SK-N-SH treated with all-trans-retinoic acid at 6 μM for 48 hours (cell line): ENCODE data around the gene AGPAT4.

Experiments
- CREB5 ChIP-seq: fragments of 250-450 bp; sonication (Bioruptor Pico); IDR thresholded peaks from 2 replicates; pipeline ENCODE4 v1.5.1; 2020; ENCODE audit warnings: low read depth, mild to moderate bottlenecking, moderate library complexity
- CSRNP3 ChIP-seq: fragments of 250-450 bp; sonication (Bioruptor Pico); IDR thresholded peaks from 2 replicates; pipeline ENCODE4 v1.5.1; 2021; ENCODE audit warnings: mild to moderate bottlenecking, moderate library complexity
- GLIS3 ChIP-seq: fragments of 250-450 bp; sonication (Bioruptor Pico); IDR thresholded peaks from 2 replicates; pipeline ENCODE4 v1.5.0; 2020; ENCODE audit warnings: mild to moderate bottlenecking, moderate library complexity
- ISL1 ChIP-seq: fragments of 250-450 bp; sonication (Bioruptor Pico); IDR thresholded peaks from 2 replicates; pipeline ENCODE4 v2.1.2; 2022; ENCODE audit warnings: mild to moderate bottlenecking, moderate library complexity
- PATZ1 ChIP-seq: fragments of 250-450 bp; sonication (Bioruptor Pico); IDR thresholded peaks from 2 replicates; pipeline ENCODE4 v1.8.0; 2020; ENCODE audit warnings: mild to moderate bottlenecking, moderate library complexity, borderline replicate concordance
- POU6F1 ChIP-seq: fragments of 250-450 bp; sonication (Bioruptor Pico); IDR thresholded peaks from 2 replicates; pipeline ENCODE4 v1.8.0; 2021; ENCODE audit warnings: low read depth, mild to moderate bottlenecking, moderate library complexity, borderline replicate concordance
- PPARA ChIP-seq: fragments of 250-450 bp; sonication (Bioruptor Pico); IDR thresholded peaks from 2 replicates; pipeline ENCODE4 v1.5.0; 2020; ENCODE audit warnings: mild to moderate bottlenecking, borderline replicate concordance
- TSHZ2 ChIP-seq: fragments of 250-450 bp; sonication (Bioruptor Pico); IDR thresholded peaks from 2 replicates; pipeline ENCODE4 v1.5.0; 2020; ENCODE audit warnings: mild to moderate bottlenecking, moderate library complexity
- ZFP30 ChIP-seq: fragments of 450-650 bp; formaldehyde crosslinking; IDR thresholded peaks from 2 replicates; pipeline ENCODE4 v1.5.0; 2022; ENCODE audit warnings: mild to moderate bottlenecking, moderate library complexity
- ZNF70 ChIP-seq: fragments of 450-650 bp; formaldehyde crosslinking; IDR thresholded peaks from 2 replicates; pipeline ENCODE4 v1.5.0; 2020; ENCODE audit warnings: mild to moderate bottlenecking, moderate library complexity
- ZNF8 ChIP-seq: fragments of 450-650 bp; formaldehyde crosslinking; IDR thresholded peaks from 2 replicates; pipeline ENCODE4 v1.5.0; 2020; ENCODE audit warnings: mild to moderate bottlenecking, moderate library complexity

- no peak for TF ChIP-seq GLIS3
- TF ChIP-seq TSHZ2: no peak
- TF ChIP-seq PATZ1 (CRISPR knock-in tag): no peak
- TF ChIP-seq ZFP30 (CRISPR knock-in tag): no peak
- TF ChIP-seq PPARA (CRISPR knock-in tag): no peak
- no peak for TF ChIP-seq ZNF70
- no peak for TF ChIP-seq POU6F1 (CRISPR knock-in tag)
- no peak for TF ChIP-seq CREB5 (CRISPR knock-in tag)
- TF ChIP-seq ISL1 (CRISPR knock-in tag): no peak
- TF ChIP-seq ZNF8 (CRISPR knock-in tag): no peak
- no peak for TF ChIP-seq CSRNP3 (CRISPR knock-in tag)
These were observed 7.2 kb downstream of the AGPAT4 start for GRCh38 chr6:161266513-161267230.
